Left cardiac atrium (tissue), 4 donors: ENCODE results near the gene SIX4. TPM values are rescaled to one million over a fixed set of nuclear protein-coding genes. Genes with fewer than 3 reads are reported as not detected.
A peak's percentile ranks its signal among the peaks of the same experiment; 100 is the strongest.
"Not testable (repeated sequence)": the region's sequence is repeated elsewhere in the genome, so short reads cannot be mapped to it uniquely, and the experiment has no call there.

Source experiments
- ATAC-seq, 2 donors: fragments of 200-7000 bp; cut with Tn5 transposase; one replicate each; pipeline ENCODE4 v1.9.1; 2020; ENCODE audit warnings: mild to moderate bottlenecking in 2 of 2, moderate library complexity in 2 of 2
- DNase-seq: peaks from one replicate; pipeline ENCODE4 v3.0.0-alpha.2; 2020
- intact Hi-C, 2 donors: fragments of 100-400 bp; cut with DNase I; formaldehyde crosslinking; loops; one replicate each; pipeline versions ENCODE4 v1.14.1 to v1.15.1; 2022 to 2023
- long read RNA-seq: library from polyadenylated mRNA; unstranded; transcript quantifications from one replicate; pipeline ENCODE4 v2.0.0, GENCODE V29; 2021
- total RNA-seq, 2 donors: library from RNA; stranded (reverse); fragmentation: NEBNext Ultra II Directional; extraction: Animal tissue kit (Norgen Biotek cat#: 25700); gene quantifications; one replicate each; pipeline ENCODE4 v1.2.1, GENCODE V29; 2021
- donor health status: DM: no; HTN: yes; CAD: no.
- donor health status: DM: no; HTN: yes; CAD: no; lungs with severe emphysema.
- donor health status: DM: yes; HTN: yes; CAD: no.
- donor health status: Dilated cardiomyopathy.

SIX4 gene
- 1 to 10 TPM; 3.3 to 3.8 TPM for total RNA-seq
- long read RNA-seq: 0 reads

DNA sequence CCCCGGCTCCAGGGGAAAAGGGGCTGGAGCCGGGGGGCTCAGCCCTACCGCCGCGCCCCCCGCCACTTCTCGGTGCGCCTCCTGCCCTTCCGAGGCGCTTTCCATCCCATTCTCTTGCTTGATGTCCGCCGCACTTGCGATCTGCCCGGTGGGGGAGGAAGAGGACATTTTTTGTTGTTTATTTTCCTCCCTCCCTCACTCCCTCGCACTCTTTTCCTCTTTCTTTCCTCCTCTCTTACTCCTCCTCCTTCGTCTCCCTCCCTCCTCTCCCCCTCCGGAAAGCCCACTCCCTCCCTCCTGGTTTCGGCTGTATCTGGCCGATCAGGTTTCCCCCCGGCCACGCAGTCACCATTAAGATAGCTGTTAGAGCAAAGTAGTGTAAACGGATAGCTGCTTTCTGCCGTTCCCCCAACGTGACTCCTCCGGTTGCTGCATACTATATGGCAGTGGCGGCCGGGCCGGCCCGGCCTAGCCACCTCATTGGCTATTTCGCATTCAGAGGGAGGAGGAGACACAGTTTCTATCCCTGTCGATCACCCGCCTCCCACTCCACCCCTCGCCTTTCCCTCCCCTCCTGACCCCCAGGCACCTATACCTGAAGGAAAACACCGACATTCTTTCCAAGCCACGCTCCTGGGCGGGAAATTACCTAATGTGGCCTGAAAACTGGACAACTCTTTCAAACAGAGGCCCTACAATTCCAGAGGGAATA, at the start of gene SIX4:
Gene SIX4, minus strand, starts transcription at position 445 of the 712 bp plus-strand sequence. Its CDS starts 277 bp downstream, at position 168.
- ATAC-seq (peak; percentile 89 to 90), DNase-seq (peak; percentile 68)
- intact Hi-C loops: loop anchor here in 1 of 2 donors (10.0 kb wide), 1 partner anchor 261 kb away; the partner anchor contains the start of genes SLC38A6 and TRMT5

DNA sequence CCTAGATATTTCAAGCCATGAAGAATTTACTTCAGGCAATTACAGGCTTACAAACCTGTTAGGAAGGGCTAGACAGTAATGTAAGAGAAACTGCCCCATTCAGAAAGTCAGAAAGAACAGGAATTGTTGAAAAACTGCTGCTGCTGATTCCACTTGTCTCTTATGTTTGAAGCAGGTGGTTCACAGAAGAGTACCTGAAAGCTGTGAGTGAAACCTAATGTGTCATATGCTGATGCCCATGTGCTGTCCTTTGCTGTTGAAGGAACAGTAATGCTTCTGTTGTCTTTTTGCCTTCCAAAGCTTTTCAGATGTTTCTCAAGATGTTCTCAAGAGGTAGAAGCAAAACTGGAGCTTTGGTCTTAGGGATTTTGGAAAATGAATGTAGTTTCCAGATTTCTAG, 49.4 kb upstream of the SIX4 start:
- intact Hi-C loops: no loop called here
- DNase-seq: no peak
- no peak for ATAC-seq

DNA sequence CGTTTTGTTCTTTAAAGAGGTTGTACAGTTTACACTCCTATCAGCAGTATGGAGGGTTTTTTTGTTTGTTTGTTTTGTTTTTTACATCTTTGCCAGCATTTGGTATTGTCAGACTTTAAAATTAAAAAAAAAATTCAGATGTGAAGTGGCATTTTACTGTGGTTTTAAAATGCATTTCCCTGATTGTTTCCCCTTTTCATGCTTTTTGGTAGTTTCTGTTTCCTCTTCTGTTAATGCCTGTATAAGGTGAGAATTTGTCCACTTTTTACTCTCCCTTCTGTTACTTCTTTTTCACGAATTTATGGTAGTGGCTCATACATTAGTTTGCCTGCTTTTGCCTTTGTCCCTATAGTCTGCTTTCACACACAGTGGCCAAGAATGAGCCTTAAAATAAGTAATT, 47.0 kb upstream of the SIX4 start:
- no peak for ATAC-seq
- DNase-seq: no peak
- intact Hi-C loops: no loop called here

DNA sequence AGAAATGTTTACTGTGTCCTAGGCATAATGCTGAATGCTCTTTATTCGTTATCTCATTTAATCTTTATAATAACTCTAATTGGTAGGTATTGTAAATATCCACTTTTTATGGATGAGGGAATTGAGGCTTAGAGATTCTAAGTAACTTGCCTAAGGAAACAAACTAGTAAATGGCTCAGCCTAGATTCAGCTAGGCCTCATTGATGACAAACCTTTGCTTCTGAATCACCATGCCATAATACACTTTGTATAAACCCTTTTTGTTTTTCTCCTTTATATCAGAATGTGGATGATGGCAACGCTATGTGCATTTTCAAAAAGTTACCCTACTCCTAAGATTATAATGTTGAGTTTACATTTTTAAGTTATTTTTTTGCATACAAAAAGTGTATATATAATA, 44.5 kb upstream of the SIX4 start:
- ATAC-seq (no peak), DNase-seq (no peak)
- intact Hi-C loops: no loop called here

DNA sequence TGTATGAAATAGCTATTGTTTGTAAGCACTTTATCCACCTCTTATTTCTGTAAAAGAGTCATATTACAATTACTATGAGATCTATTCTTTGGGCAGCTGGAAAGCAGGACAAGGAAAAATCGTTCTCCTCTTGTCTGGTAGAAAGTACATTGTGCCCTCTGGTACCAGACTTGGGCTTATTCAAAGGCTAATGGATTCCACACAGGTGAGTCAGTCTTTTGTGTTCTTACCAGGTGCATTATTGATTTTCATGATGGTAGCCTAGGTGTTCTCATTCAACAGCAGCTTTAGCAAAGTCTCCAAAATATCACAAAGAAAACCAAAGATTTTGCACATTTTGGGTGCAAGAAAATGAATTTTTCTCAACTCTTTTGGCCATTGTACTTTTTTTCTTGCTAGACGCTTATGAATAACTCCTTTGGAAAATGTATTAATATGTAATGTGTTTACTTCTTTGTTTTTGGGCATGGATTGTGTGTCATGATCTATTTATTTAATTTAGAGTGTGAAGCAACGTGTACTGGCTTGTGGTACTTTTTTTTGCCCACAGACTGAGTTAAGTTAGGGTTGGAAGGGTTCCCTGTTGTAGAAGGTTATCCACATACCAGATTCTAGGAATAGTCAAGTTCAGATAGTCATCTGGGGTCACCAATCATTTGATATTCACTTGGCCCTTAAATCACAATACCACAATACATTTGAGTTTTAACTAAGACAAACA, 36.7 kb upstream of the SIX4 start:
- no peak for ATAC-seq
- intact Hi-C loops: no loop called here
- DNase-seq: no peak

DNA sequence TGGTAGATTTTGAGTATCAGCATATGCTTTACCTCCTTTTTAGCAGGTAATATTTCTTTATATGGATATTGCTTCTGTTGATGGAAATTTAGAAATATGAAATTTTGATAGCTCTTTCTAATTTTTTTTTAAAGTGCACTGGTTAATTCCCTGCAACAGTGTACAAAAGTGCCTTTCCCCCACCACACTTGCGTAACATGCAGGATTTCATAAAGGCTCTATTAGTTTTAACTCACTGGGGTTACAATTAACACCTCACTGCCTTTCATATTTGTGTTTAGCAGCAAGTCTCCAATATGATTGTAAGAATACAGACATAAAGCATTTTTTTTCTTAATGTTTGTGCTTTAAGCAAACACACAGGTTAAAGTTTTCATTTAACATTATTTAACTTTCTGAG, 36.1 kb upstream of the SIX4 start:
- DNase-seq (no peak), ATAC-seq (no peak)
- intact Hi-C loops: no loop called here

DNA sequence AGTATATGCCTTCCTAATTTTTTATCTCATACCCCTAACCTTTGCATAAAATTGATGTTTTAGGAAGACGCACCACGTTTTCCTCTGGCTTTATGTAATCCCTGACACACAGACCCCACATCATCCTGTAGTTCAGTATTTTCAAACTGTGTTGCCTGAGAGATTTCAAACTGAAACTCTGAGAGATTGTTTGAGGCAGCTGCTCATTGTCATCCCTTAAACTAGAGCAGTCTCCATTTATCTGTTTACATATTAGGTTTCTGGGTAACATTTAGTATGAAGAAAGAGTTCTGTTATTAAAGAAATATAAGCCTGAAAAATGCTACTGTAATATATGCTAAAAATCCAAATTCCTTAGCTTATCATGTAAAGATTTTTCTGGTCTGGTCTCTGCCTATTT, 34.7 kb upstream of the SIX4 start:
- no peak for DNase-seq
- ATAC-seq: no peak
- intact Hi-C loops: no loop called here

DNA sequence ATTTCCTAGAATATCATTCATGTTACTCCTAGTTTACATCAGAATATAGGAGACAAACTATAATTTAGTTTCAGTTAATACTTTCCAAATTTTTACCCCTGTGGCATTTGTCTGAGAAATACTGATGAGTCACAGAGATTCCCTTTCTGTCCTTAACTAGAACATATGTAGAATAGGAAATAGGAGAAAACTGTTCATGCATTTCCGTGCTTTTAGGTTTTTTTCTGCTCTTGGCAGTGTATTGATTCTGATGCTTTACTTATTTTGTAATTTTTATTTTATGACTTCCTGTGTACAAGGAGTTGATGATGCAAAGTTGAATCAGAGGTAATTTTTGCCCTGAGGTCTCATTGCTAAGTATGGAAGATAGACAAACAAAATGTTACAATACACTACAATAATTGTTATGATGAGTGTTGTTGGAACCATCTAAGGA, 33.4 kb upstream of the SIX4 start:
- ATAC-seq: no peak
- DNase-seq: no peak
- intact Hi-C loops: no loop called here

DNA sequence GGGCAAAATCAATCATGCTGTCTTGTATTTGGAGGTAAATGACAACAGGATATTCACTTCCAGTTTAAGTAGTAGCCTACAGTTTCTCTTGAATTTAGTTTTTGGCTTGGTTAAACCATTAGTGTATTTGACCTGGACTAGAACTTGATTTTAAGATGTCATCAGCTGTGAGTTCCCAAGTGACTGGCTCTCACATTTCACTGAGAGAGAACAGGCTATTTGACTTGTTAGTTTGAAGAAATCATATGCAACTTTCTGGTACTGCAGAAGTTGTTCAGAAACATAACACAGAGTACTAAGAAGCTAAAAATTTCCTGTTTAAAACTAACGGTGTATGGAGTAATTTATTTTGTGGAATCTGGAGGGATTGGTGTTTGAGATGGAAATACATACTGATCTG, 32.7 kb upstream of the SIX4 start:
- ATAC-seq (no peak), DNase-seq (no peak)
- intact Hi-C loops: no loop called here

DNA sequence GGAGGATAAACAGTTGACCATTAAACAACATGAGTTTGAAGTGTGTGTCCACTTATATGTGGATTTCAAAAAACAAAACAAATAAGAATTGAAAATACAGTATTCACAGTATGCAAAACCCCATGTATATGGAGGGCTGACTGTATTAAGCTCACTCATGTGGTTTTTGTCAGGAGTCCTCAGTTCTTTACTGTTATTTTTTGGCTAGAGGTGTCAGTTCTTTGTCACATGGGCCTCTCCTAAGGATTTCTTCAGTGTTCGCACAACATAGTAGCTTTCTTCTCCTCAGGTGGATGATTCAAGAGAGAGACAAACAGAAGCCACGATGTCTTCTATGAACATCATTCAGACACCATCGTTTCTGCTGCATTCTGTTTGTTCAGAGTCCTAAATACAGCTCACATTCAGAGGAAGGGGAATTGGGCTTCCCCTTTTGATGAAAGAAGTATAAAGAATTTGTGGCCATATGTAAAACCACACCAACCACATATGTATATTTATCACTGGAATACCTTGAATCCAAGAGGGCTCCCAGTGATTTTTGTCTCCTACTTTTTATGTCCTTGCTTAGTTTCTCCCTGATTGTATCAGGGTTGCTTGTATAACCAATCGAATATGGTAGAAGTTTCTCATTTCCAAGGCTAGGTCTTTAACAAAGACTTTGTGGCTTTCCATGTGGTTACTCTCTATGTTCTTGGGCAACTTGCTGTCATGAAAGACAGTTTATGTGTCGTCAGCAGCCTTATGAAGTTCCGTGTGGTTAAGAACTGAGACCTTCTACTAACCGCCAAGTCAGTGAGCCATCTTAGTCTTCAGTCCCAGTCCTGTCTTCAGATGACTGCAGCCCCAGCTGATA, 29.3 kb upstream of the SIX4 start:
- DNase-seq: no peak
- intact Hi-C loops: no loop called here
- peak; percentile 25 to 50 for ATAC-seq

DNA sequence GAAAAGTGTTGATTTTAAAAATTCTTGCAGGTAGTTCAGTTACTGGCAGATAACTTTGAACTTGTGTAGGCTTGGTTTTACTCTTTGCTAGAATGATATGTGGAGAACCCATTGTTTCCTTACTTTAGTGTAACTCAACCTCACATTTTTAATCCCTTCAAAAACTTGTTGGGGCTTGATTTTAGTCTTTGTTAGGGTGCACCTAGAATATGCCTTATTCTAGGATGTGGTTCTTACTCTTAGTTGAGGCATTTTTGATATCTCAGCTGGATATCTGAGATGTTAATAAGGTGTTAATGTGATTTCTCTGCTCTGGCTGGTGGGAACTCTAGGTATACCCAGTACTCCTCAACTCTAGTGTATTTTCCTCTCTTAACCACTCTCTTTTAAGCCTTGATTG, 20.4 kb upstream of the SIX4 start:
- intact Hi-C loops: no loop called here
- ATAC-seq (no peak), DNase-seq (no peak)

DNA sequence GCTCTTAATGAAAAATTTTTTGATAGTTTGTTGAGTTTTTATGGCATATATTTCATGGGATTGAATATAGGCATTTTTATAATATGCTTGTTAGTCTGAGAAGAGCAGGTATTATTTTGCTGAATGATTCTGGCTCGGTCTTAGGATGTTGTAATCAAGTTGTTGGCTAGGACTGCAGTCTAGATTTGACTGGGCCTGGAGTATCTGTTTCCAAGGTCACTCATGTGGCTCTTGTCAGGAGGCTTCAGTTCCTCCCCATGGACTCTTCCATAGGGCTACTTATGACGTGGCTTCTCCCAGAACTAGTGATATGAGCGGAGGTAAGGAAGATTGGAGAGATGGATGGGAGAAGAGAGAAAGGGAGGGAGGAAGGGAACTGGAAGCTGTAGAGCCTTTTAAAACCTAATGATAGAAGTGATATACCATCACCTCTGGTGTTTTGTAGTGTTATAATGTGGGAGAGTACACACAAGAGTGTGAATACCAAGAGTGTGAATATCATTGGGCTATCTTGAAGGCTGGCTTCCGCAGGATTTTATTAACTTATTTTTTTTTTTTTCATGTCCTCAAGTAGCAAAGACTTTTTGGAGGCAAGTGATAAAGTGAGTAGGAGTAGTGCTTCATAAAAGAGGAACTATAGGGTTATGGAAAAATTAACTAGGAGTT, 14.8 kb upstream of the SIX4 start:
- intact Hi-C loops: no loop called here
- DNase-seq (no peak), ATAC-seq (peak in 1 of 2 donors; percentile 16)

DNA sequence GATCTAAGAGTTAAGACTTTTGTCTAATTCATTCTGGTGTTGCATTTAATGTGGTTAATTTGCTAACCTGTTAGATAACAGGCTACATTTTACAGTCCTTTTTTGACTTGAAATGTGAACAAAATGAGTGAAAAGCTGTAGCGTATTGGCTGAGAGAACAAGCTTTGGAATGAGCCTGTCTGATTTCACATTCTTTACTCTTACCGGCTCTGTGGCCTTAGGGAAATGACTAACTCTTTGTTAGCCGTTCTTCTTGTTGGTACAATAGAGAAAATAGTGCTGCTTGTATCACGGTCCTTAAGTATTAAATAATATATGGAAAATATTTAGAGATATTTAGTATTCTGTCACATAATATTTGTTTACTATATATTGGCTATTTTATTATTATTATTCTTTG, 12.3 kb upstream of the SIX4 start:
- ATAC-seq: no peak
- intact Hi-C loops: no loop called here

DNA sequence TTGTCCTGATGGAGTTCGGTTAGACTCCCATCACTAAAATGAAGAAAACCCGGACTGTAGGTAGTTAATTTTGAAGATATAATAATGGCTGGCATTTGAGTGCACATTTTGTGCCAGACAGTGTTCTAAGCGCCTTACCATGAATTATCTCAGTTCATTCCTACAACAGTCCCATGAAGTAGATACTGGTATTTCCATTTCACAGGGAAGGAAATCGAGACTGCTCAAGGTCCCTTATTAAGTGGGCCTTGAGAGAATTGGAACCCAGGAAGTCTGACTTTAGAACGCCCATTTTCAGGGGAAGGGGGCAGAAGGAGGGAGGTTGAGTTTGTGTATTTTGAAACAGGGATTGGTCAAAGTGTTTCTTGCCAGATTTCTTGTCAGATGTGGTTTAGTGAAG, 11.3 kb upstream of the SIX4 start:
- no peak for DNase-seq
- intact Hi-C loops: no loop called here
- ATAC-seq: peak in 1 of 2 donors; percentile 13

More for the DNA sequence above, 12.3 kb upstream of the SIX4 start:
- DNase-seq: no peak

DNA sequence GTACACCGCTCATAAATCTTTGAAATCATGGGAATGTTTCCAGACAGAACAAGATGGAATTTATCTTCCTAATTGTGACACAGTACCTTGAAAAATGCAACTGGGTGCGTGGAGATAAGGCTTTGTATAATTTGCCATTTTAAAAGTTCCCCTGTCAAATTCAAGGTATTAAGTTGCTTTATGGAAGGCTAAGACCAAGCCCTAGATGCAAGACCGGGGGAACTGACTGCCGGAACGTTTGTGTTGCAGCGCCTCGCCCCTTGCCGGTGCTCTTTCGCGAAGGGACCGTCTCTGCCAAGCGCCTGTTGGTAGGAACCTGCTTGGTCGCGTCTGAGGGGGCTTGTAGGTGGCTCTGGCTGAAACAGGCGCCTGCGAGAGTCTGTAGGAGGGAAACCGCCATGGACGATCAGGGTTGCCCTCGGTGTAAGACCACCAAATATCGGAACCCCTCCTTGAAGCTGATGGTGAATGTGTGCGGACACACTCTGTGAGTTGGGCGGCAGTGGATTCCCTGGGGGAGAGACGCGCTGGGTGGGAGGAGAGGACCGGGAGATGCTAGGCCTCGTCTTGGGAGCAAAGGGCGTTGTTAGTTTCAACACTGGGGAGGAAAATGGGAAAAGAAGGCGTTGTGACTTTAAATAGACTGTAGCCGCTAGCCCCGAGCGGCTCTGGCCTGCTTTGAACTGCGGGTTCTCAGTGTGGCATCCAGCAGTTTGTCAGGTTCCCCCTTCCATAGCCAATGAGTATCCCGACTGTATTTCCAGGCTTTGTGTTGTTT, 10.5 kb upstream of the SIX4 start, which contains the start of gene MNAT1:
Gene MNAT1, plus strand, starts transcription at position 297 of the 778 bp plus-strand sequence. Its CDS starts 102 bp downstream, at position 399.
- intact Hi-C loops: no loop called here
- ATAC-seq (peak; percentile 94 to 98), DNase-seq (peak; percentile 77)

DNA sequence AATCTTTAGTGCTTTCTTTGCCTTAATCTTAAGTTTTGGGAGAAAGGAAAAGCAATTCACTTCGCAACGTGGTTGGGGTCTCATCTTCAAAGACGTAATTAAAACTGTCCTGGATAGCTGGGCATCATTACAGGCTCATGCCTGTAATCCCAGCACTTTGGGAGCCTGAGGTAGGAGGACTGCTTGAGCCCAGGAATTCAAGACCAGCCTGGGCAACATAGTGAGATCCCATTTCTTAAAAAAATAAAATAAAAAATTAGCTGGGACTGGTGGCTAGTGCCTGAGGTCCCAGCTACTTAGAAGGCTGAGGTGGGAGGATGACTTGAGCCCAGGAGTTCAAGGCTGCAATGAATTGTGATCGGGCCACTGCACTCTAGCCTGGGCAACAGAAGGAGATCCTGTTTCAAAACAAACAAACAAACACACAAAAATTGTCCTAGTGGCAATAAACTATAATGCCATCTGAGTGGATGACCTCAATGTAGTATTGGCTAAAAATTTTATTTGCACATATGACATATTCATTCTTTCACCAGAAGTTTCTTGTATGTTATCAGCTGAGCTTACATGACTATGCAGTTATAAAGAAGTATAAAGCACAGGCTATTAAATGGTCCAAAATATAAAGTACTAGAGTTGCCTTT, 8.8 kb upstream of the SIX4 start:
- intact Hi-C loops: no loop called here
- no peak for ATAC-seq
- no peak for DNase-seq

DNA sequence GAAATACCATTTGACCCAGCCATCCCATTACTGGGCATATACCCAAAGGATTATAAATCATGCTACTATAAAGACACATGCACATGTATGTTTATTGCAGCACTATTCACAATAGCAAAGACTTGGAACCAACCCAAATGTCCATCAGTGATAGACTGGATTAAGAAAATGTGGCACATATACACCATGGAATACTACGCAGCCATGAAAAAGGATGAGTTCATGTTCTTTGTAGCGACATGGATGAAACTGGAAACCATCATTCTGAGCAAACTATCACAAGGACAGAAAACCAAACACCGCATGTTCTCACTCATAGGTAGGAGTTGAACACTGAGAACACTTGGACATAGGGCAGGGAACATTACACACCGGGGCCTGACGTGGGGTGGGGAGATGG, 7.1 kb upstream of the SIX4 start:
- DNase-seq, intact Hi-C loops, ATAC-seq: not testable (repeated sequence)
